Activated effector memory CD4-positive, alpha-beta T cell treated with anti-CD3 and anti-CD28 coated beads, Interleukin-2, amount 50 U/mL, for 16 hours (primary cell): ENCODE results near the gene CGB1.
"Not testable (repeated sequence)": the region's sequence is repeated elsewhere in the genome, so short reads cannot be mapped to it uniquely, and the experiment has no call there.

Experiments used
- DNase-seq: peaks from one replicate; pipeline ENCODE4 v3.0.0-alpha.2; 2020

Gene CGB1

DNA sequence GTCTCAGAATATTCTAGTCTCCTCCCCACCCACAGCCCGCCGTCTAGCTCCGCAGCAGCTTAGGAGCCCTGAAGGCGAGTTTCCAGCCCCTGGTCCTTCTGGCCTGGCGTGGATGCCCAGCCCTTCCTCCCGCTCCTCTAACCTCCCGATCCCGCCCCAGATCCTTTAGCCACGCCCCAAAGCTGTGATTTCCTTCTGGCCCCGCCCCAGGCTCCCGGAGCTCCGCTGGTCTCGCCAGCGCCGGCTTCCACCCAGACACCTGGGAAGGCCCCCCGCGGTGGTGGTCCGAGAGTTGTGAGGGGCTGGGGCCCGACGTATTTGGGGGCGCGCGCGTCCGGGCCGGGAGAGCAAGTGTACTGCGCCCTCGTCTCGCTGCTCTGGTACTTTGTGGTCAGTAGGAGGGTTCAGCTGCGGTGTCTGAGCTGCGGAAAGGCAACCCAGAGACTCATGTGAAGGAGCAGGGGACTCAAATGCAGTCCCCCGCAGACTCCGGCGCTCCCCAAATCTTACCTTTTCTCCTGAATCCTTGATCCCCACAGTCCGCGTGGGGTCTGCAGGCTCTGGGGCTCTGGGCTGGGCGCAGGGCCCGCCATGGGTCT, 21.0 kb upstream of the CGB1 start, which contains the start of gene CGB7:
Gene CGB7, minus strand, starts transcription at position 114 of the 599 bp plus-strand sequence. CDS start 2,374 bp downstream, outside the sequence.
- DNase-seq, result peak; percentile 80

DNA sequence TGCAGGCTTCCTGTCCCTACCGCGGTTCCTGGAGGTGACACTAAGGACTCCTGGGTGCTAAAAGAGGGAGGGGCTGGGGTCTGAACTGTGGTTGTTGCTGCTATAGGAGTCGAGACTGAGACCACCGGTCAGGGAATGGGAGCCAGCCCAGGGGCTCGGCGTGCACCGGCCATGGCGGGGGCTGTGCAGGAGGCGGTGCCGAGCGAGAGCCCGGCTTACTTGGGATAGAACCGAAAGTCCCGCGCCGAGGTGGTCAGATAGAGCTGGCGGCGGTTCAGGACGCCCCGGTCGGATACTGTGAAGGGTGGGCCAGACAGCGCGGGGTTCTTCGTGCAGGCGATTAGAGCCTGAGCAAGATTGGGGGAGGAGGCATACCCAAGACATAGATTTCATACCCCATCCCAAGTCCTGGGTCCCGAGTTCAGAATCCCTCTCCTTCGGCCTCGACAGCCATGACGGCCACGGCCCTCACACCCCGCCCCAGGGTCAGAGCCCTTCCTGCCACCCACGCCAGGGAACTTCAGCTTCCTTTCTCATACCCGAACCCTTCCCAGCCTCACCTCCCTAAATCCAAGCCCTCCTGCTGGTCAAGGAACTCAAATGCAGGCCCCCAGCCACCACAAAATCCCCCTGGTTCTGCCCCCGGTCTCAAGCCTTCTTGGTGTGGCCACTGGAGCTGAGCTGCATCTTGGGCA, 20.4 kb upstream of the CGB1 start:
- not testable (repeated sequence) for DNase-seq

- DNase-seq, result peak; percentile 85
Measured at GRCh38 chr19:49056101-49056901, 19.6 kb upstream of the CGB1 start.

GRCh38 chr19:49050376-49051033, 13.8 kb upstream of the CGB1 start:
- not testable (repeated sequence) for DNase-seq

DNA sequence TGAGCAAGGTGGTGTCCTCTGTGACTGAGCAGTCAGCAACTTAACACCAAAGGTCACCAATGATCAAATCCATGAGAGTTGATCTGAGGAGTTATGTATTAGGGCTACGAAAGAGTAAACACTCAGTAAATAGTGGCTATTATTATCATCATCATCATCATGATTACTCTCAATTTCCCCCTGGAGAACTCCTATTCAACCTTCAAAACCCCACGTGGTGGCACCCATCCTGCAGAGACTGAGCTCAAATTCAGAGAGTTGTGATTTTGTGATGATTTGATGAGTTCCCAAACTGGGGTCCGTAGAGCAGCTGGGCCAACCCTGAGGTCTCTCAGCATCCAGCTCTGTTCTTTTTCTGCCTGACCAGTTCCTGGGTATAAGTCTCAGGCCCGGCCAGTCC, 13.1 kb upstream of the CGB1 start:
- not testable (repeated sequence) for DNase-seq

DNA sequence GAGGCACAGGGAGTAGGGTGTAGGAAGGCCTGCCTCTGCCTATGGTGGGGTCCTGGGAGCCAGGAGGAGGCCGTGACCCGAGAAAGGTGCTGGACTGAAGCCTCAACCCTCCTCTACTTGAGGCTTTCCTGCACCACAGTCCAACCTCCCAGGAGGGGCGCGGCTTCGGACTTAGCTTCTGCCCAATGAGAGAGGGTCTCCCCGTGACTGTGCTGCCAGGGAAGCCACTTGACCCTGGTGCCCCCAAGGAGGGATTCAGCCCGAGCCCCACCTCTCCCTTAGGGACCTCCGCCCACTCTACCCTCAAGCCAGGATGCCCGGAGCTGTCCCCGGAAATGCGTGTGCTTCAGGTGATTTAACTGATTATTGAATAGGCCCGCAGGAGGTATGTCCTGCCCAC, 12.3 kb upstream of the CGB1 start, which contains the start of gene CGB8:
Gene CGB8, minus strand, starts transcription at position 101 of the 400 bp plus-strand sequence. CDS start 372 bp downstream, outside the sequence.
- not testable (repeated sequence) for DNase-seq

- DNase-seq, result not testable (repeated sequence)
Measured at GRCh38 chr19:49043548-49043947, 6.9 kb upstream of the CGB1 start, which contains the start of gene CGB5. Gene CGB5 (plus strand): TSS chr19:49043848. CDS start chr19:49044210, 362 bp downstream.

DNA sequence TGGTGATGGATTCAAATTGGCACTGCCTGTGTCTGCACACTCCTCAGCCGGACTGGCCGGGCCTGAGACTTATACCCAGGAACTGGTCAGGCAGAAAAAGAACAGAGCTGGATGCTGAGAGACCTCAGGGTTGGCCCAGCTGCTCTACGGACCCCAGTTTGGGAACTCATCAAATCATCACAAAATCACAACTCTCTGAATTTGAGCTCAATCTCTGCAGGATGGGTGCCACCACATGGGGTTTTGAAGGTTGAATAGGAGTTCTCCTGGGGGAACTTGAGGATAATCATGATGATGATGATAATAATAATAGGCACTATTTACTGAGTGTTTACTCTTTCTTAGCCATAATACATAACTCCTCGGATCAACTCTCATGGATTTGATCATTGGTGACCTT, 6.0 kb upstream of the CGB1 start:
- DNase-seq, result not testable (repeated sequence)

GRCh38 chr19:49042177-49042576, 5.5 kb upstream of the CGB1 start:
- DNase-seq, result no peak

- DNase-seq, result not testable (repeated sequence)
Measured at GRCh38 chr19:49039736-49040135, 3.0 kb upstream of the CGB1 start.

- DNase-seq, result not testable (repeated sequence)
Measured at GRCh38 chr19:49038557-49039276, 2.0 kb upstream of the CGB1 start.

DNA sequence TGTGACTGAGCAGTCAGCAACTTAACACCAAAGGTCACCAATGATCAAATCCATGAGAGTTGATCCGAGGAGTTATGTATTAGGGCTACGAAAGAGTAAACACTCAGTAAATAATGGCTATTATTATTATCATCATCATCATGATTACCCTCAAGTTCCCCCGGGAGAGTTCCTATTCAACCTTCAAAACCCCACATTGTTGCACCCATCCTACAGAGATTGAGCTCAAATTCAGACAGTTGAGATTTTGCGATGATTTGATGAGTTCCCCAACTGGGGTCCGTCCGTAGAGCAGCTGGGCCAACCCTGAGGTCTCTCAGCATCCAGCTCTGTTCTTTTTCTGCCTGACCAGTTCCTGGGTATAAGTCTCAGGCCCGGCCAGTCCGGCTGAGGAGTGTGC, 1.4 kb upstream of the CGB1 start:
- not testable (repeated sequence) for DNase-seq

- DNase-seq, result peak; percentile 80
Measured at GRCh38 chr19:49031642-49032301, 4.9 kb downstream of the CGB1 start, which contains the start of gene CGB2. Gene CGB2 (plus strand): TSS chr19:49031890. CDS start chr19:49032096, 206 bp downstream.

DNA sequence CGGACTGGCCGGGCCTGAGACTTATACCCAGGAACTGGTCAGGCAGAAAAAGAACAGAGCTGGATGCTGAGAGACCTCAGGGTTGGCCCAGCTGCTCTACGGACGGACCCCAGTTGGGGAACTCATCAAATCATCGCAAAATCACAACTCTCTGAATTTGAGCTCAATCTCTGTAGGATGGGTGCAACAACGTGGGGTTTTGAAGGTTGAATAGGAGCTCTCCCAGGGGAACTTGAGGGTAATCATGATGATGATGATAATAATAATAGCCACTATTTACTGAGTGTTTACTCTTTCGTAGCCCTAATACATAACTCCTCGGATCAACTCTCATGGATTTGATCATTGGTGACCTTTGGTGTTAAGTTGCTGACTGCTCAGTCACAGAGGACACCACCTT, 6.4 kb downstream of the CGB1 start:
- not testable (repeated sequence) for DNase-seq

GRCh38 chr19:49029749-49030148, 6.9 kb downstream of the CGB1 start:
- not testable (repeated sequence) for DNase-seq

DNA sequence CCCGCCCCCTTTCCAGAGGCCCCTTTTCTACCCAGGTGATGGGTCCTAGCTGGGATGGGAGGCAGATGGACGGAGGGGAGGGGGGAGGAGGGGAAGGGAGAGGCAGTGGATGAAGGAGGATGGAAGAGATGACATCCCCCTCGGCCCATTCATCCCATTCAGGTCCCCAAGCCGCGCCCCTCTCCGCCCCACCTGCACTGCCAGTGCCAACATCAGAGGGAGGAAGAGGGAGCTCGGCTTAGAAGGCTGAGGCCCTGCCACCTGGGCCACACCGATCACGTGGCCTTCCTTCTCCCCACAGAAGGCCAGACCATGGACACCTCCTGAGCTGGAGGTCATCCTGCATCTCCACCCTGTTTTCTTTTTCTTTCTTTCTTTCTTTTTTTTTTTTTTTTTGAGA, 8.0 kb downstream of the CGB1 start:
- not testable (repeated sequence) for DNase-seq

DNA sequence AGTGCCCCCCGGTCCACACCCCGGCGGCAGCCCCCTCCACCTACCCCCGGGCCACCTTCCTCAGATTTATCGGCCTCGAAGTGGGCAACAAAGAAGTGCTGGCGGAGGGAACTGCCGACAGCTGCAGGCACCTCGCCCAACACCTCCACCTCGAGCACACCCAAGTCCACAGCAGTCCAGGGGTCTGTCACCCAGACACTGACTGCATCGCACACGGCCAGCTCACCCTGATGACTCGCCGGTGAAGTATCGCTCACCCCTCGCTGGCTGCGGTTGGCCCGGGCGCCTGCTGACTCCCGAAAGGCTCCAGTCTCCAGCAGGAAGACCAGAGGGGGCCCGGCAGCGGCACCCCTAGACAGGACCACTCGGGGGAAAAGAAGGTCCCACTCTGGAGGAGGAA, 11.1 kb downstream of the CGB1 start:
- not testable (repeated sequence) for DNase-seq

GRCh38 chr19:49025088-49025487, 11.6 kb downstream of the CGB1 start:
- not testable (repeated sequence) for DNase-seq

DNA sequence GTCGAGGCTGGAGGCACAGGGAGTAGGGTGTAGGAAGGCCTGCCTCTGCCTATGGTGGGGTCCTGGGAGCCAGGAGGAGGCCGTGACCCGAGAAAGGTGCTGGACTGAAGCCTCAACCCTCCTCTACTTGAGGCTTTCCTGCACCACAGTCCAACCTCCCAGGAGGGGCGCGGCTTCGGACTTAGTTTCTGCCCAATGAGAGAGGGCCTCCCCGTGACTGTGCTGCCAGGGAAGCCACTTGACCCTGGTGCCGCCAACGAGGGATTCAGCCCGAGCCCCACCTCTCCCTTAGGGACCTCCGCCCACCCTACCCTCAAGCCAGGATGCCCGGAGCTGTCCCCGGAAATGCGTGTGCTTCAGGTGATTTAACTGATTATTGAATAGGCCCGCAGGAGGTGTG, 12.5 kb downstream of the CGB1 start, which contains the start of gene CGB3:
Gene CGB3, minus strand, starts transcription at position 101 of the 400 bp plus-strand sequence. CDS start 362 bp downstream, outside the sequence.
- not testable (repeated sequence) for DNase-seq

- no peak for DNase-seq
Measured at GRCh38 chr19:49022116-49022515, 14.6 kb downstream of the CGB1 start.
